CD4-positive, alpha-beta T cell treated with Interleukin-15 for 4 hours (primary cell): ENCODE measurements around the gene TXN2.

Experiments used
- DNase-seq: peaks from one replicate; pipeline ENCODE4 v3.0.0-alpha.2; 2020; ENCODE audit warnings: low spot score

Gene TXN2

GRCh38 chr22:36486619-36487384, 5.4 kb upstream of the TXN2 start:
- peak; percentile 65 for DNase-seq

DNA sequence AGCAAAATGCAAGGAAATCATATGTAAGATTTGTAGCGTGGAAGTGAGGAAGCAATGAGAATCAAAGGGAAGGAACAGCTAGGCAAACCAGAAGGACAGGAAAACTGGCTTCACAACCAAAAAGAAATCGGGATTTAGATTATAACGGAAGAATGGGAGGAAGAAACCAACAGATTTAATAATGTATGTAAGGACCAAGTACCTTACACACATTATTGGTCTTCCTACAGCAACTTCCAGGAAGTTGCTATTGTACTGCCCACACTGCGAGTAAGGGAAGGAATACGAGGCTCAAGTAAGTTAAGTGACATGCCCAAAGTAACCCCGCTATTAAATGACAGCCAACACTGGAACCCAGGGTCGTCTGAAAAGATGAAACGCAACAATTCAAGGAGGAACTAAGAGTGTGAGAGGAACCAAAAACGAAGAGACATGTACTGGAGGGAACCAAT, 473 bp downstream of the TXN2 start:
- DNase-seq, result no peak

- no peak for DNase-seq
Measured at GRCh38 chr22:36478966-36479365, 2.5 kb downstream of the TXN2 start.

- DNase-seq, result no peak
Measured at GRCh38 chr22:36475341-36475740, 6.1 kb downstream of the TXN2 start.

GRCh38 chr22:36472689-36473088, 8.8 kb downstream of the TXN2 start:
- DNase-seq, result no peak

DNA sequence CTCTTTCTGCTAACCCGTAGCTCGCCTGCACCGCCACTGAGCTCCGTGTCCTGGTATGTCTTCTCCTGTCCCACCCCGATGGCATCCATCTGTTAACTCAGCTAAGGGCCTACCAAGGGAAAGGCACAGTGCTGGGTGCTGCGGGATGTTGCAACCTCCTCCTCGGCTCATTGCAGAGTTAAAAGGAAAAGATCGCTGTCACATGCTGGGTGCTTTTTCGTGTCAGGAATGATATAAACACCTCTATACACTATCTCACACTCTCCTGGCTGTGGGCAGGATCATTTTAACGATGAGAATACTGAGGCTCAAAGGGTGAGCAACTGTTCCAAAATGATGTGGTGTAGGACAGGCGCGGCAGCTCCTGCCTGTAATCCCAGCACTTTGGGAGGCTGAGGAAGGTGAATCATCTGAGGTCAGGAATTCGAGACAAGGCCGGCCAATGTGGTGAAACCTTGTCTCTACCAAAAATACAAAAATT, 10.1 kb downstream of the TXN2 start:
- no peak for DNase-seq

GRCh38 chr22:36470994-36471331, 10.5 kb downstream of the TXN2 start:
- no peak for DNase-seq

DNA sequence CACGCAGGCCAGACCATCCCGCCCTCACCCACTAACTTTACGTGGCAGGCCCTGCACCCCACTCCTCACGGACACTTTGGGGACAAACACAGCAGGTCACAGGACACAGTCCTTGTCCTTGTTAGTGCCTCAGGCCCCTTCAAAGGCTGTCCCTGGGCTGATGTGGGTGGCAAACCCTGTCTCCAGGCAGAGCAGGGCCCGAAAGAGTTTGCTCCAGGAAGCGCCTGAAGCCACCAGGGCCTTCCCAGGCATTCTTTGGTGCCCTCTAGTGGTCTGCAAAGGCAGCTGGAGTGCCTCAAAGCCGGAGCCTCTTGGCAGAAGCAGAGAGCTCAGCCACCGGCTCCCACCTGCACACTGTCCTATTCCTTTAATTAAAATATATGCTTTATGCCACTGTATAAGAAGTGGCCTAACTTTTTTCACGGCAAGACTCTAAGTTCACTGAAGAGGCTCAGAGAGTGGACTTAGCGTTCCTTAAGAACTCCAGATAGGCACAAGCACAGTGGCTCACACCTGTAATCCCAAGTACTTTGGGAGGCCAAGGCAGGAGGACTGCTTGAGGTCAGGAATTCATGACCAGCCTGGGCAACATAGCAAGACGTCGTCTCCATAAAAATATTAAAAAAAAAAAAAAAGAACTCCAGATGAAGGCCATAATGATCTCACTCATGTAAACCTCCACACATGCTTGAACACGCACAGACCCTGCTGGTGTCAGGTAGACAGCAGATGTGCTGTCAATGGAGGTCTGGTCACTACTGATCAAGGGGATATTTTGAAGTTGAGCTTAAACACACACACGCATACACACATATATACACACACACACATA, 11.1 kb downstream of the TXN2 start:
- peak; percentile 91 for DNase-seq

- no peak for DNase-seq
Measured at GRCh38 chr22:36469094-36469710, 12.2 kb downstream of the TXN2 start.

DNA sequence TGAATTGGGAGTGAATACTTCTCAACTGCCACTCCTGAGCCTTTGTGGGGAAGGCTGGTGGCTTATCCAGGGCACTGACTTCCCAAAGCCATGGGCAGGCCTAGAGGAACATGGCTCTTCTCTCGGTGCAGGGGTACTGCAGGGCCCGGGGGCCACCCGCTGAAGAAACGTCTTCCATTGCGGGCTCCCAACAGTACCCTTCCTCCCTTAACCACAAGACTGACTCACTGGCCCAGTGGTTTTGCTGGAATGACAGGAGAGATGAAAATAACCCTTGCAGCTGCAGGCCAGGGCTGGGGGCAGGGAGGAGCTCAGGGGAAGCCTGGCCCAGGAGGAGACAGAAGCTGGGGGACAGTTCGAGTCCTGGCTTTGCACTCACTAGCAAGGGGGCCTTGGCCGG, 13.5 kb downstream of the TXN2 start:
- DNase-seq, result no peak

GRCh38 chr22:36467042-36467810, 14.2 kb downstream of the TXN2 start:
- DNase-seq, result no peak

DNA sequence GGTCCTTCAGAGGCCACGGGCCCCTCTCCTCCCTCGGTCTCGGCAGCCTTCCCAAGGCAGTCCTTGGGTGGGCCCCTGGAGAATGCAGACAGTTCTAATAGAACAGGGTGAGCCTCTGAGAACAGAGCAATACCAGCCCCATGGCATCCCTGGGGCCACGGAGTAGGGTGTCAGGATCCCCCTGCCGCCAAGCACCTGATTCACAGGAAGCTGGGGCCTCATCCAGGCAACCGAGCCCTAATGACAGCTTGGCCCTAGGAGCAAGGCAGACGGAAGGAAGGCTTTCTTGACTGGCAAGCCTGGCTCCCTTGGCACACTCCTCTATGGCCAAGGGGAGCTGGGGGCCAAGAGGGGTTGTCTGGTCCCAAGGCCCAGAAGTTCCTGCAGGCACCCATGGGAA, 15.2 kb downstream of the TXN2 start:
- DNase-seq, result no peak

- DNase-seq, result no peak
Measured at GRCh38 chr22:36465232-36466021, 16.0 kb downstream of the TXN2 start.

GRCh38 chr22:36464715-36465231, 16.7 kb downstream of the TXN2 start:
- DNase-seq, result no peak

DNA sequence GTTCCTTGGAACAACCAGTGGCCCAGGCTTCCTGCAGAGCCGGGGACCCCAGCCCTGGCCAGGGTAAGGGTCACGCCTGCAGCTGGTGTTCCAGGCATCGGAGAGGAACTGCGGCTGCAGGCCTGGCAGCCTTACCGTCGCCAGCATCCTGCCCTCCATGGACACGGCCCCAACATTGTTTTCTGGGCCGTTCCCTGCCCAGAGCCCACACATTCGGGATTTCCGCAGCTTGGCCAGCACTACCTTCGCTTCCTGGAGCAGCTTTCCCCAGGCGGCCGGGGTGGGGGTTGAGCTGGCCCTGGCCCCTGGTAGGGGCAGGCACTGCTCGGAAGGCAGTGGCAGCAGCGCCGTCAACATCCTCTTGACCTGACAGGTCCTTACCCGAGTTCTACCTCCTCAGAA, 17.7 kb downstream of the TXN2 start:
- DNase-seq, result no peak

DNA sequence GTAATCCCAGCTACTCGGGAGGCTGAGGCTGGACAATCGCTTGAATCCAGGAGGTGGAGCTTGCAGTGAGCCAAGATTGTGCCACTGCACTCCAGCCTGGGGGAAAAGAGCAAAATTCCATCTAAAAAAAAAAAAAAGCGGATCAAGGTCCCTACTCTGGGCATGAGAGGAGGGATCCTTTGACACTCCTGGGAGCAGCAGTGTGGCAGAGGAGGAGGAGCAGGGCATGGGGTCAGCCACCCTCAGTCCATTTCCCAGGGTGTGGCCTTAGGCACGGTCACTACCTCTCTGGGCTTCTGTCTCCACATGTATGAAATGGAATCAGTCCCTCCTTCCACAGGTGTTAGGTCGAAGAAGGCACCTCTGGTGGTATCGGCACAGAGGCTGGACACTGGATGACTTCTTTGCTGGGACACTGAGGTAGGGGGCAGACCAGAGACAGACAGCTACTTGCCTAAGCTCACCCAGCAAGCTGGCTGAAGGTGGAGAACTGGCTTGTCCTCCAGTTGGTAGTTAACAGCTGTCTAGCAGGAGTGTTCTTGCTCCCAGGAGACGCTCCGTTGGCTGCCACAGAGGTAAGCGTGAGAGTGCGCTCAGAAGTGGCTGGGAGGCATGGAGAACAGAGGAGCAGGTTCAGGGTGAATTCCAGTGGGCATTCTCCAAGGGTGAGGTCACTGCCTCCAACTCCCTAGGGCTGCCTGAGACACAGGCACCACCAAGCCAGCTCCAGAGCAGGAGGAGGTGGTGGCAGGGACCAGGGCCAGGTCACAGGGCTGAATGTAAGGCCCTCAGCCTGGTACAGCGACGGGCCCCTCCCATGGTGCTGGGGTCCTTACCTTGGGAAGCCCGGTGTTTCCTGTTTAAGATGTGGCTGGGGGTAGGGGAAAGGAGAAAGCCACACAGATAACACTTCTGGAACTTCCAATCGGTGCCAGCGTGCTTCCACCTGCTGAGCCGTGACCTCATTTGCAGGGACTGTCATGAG, 19.5 kb downstream of the TXN2 start:
- DNase-seq, result no peak

- no peak for DNase-seq
Measured at GRCh38 chr22:36460202-36460601, 21.2 kb downstream of the TXN2 start.

GRCh38 chr22:36457688-36458450, 23.6 kb downstream of the TXN2 start:
- DNase-seq, result no peak

GRCh38 chr22:36456464-36456845, 25.0 kb downstream of the TXN2 start:
- DNase-seq, result no peak
